Renal cortex interstitium (tissue), 11 donors: Measurements from ENCODE around the gene SBF2. TPM values are rescaled to one million over a fixed set of nuclear protein-coding genes. Genes with fewer than 3 reads are reported as not detected.
"Not testable (repeated sequence)": the region's sequence is repeated elsewhere in the genome, so short reads cannot be mapped to it uniquely, and the experiment has no call there.

Source experiments
- DNase-seq, 11 donors: peaks; one replicate each; pipeline ENCODE4 v3.0.0-alpha.2; 2013; ENCODE audit warnings: low read depth in 9 of 11, low spot score in 4 of 11; ENCODE audit errors: extremely low read depth in 1 of 11
- polyA plus RNA-seq, 3 donors: library from polyadenylated mRNA; unstranded; fragments of 120-200 nt; gene quantifications; one replicate each; pipeline ENCODE4 v1.2.1, GENCODE V29; 2013; ENCODE audit not compliant: insufficient read length in 3 of 3

The SBF2 gene
- polyA plus RNA-seq, 3 donors: 47.0 to 58.3 (median 52.3) TPM

DNA sequence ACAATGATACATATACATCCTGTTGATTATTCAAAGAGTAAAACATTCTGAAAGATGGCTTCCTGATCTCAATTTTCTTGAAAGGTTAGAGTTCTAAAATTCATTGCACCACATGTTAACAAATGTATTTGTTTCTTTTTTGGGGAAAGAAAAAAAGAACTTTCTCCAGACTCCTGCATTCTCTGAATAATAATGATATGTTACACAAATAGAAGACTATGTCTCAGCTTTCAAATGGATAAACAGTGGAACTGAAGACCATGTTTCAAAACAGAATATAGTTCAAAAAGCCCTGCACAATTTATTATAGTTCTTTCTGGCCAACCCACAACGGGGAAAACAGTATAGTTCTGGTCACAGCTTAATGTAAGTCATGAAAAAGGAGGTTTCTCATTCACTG lies 277.0 kb downstream of the SBF2 start:
- no peak for DNase-seq

DNA sequence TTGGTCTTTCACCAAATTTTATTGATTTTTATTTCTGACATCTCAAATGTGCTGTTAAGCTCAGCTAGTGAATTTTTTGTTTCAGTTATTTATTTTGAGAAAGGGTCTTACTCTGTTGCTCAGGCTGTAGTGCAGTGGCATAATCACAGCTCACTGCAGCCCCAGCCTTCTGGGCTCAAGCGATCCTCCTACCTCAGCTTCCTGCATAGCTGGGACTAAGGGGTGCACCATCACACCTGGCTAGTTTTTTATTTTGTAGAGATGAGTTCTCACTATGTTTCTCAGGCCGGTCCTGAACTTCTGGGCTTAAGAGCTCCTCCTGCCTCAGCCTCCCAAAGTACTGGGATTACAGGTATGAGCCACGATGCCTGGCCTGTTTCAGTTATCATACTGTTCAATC lies 282.0 kb downstream of the SBF2 start:
- no peak for DNase-seq

DNA sequence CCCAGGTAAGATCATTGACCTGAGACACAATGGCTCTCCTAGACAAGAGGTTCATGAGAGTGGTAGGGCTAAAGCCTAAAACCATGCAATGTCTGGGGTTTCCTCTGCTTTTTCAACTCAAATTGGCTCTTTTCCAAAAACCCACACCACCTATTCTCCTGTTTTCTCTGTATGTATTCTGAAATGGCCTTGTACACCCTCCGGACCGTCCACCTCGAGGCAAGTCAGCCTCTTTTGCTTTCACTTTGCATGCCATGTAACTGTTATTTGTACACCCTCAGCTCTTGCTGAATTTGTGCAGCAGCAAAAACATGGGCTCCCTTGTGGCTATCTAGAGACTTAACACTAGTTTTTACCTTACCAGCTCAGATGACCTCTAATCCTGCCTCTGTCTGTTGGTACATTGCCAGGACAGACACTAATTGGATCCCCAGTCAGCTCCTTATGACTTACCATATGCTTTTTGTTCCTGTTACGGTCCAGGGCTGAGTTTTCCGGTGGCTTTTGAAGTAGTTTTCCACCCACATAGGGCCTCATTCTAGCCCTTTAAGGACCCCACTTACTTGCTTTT lies 288.0 kb downstream of the SBF2 start:
- no peak for DNase-seq

DNA sequence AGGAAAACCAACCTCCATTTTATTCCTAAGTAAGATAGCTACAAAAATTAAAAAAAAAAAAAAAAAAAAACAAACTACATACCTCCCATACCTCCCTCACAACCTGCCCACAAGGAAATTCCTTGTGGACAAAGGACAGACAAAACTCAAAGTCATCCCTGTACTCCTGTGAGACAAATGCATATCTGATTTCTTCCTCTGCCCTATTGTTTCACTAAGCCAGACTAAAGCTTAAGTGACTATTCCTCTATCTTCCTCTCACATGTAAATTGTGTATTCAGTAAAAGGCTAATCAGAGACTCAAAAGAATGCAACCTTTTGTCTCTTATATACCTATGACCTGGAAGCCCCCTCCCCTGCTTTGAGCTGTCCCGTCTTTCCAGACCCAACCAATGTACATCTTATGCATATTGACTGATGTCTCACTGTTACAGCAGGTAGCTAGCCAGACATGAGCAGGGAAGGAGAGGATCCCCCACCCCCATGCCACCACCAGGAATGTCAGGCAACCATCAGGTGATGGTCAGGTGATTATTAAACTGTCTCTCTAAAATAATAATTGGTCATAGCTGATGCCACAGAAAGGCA lies 289.4 kb downstream of the SBF2 start:
- no peak for DNase-seq

DNA sequence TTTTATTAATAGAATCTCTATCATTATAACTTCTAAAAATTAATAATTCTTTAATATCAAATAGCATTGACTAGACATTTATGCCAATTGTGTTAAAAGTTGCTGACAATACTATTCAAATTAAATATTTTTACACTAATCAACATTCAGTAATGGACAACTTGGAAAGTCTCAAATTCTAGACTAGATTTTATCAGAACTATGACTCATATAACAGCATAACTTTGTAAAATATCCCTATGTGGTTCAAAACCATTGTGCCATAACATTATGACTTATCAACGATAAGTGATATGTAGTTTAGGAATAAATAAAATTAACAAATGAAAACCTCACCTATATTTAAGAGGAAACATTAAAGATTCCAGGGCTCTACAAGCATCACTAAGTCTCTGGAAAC lies 291.8 kb downstream of the SBF2 start:
- DNase-seq: no peak

DNA sequence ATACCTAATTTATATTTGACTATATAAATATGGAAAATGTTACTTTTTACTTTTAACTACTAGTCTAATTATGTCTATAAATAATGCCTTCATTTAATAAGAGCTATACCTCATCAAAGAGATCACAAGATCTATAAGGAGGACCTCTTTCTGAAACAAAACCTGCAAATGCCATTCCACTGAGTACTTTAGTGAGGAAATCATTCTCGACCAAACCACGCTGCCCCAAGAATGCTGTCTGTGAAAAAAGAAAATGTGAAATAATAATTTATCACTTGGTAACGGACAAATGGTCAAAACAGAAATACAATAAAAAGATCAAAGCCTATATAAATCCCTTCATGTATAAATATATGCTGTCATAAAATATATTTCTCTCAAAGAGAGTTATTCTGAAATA lies 301.7 kb downstream of the SBF2 start:
- no peak for DNase-seq

DNA sequence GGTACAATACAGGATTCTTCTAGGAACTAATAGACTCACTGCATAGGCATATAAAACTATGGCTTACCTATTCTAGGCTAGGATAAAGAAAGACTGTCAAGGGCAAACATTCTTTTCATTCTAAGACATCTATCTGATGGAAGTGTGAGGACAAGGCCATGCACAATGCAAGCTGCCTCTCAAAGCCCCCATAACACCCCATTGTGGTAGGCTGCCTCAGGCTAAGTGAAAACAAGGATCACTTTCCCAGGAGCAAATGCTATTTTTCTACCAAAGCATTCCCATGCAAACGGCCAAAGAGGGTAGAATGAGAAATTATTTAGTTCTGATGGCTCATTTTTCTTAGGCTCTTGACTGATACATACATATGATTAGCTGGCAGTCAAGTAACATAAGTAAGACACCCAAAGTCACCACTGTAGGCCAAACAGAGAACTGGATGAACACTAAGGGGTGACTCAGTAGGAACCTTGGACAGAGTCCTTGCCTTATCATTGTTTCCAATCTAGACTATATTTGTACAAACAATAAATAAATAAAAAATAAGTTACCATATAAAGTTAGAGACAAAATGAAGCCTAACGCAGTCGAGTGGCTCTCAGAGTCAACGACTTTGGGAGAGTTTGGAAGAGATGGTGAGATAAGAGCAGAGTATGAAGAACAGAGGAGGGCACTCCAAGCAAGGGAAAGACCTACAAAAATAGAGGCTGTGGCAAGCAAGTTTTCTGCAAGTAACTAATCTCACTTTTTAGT lies 303.6 kb downstream of the SBF2 start:
- DNase-seq: no peak

DNA sequence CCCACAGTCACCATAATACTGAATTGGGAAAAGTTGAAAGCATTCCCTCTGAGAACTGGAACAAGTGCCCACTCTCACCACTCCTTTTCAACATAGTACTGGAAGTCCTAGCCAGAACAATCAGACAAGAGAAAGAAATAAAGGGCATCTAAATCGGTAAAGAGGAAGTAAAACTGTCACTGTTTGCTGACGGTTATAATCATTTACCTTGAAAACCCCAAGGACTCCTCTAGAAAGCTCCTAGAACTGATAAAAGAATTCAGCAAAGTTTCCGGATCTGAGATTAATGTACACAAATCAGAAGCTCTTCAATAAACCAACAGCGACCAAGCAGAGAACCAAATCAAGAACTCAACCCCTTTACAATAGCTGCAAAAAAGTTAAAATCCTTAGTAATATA lies 306.7 kb downstream of the SBF2 start:
- DNase-seq: not testable (repeated sequence)

DNA sequence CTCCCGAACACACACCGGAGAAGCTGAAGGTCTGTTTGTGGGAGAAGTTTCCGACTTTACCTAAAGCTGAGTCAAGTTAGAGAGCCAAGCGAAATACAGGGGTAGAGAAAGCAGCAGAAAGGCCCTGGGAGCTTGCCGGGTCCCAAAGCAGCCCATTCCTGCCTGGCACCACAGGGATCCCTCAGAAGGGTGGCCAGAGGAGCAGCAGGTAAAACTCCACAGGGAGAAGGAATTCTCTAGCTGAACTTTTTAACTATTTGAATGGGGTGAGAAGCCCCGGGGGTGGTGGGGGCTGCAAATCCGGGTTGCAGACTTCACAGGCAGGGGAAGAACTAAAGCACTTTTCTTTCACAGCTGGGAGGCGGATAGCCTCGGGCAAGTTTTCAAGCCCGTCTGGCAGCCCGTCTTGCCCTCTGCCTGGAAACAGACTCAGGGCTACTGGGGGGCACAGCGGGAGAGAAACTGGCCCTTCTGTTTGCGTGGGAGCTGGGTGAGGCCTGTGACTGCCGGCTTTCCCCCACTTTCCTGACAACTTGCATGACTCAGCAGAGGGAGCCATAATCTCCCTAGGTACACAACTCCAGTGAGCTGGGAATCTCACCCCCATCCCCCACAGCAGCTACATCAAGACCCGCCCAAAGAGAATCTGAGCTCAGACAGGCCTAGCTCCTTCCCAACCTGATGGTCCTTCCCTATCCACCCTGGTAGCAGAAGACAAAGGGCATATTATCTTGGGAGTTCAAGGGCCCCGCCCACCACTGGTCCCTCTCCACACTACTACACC lies 311.0 kb downstream of the SBF2 start:
- DNase-seq: no peak

DNA sequence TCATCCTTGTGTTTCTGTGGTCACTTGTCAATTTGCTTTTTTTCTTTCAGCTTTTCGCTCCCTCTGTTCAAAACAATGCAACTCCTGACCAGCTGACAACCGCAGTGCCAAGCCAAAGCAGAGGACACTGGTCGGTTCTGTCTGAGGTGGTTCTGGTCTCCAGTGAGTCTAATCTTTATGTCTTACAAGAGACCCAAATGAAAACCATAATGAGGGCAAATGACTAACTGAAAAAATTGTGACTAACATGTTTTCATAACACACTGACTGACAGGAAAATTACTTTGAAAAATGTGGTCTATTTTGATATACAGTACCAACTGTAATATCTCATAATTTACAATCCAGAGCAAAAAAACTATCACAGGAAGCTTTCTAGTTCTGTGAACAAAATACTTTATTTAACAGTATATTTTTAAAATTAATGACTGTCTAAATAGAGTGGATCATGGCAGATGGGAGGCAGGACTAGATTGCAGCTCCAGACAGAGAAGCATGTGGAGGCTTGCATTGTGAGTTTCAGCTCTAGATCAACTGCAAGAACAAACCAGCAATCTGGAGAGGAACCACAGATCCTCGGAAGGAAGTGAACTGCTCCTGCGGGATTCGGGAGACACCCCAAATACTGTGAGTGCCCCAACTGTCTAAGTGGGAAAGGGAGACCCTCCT lies 311.8 kb downstream of the SBF2 start:
- DNase-seq: no peak

DNA sequence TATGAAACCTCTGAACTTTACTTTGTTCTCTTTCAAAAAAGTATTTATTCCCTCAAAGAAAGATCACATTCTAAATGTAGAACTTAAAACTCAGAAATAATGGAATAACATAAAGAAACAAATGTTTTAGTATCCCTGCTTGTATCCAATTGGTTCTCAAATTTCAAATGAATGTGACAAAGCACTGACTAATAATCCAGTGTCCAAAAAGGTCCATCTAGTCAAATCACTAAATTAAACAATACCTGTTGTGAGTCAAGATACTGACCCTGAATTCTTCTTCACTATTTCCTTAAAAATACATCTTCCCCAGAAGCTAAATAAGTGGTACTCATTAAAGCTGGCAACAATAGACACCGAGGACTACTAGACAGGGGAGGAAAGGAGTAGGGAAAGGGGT lies 313.1 kb downstream of the SBF2 start:
- DNase-seq: no peak

DNA sequence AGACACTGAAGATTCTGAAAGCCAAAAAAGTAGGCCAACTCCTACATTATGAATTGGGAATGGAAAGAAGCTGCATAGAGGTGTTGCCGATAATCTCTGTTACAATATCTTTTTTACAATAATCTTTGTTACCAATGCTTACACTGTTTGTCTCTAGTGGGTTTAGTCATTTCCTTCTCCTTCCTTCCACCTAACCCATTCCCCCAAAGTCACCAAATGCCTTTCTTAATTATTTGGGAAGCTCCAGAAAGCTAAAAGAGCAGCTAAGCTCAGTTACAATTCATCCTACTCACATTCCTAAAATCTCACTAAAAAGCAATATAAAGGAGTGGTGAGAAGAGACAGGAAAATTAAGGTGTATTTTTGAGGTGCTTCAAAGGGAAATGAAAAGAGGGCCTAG lies 316.5 kb downstream of the SBF2 start:
- DNase-seq: no peak

DNA sequence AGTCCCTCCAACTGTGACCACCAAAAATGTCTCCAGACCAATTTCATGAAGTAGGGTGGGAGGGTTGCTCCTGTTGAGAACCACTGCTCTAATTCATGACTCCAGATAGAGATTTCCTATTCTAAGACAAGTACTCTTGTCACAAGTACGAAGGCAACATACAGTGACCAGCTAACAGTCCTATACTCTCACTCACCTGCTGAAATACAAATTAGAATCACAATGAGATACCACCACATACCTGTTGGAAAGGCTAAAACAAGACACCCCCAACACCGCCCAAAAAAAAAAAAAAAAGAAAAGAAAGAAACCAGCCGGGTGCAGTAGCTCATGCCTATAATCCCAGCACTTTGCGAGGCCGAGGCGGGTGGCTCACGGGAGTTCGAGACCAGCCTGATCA lies 319.6 kb downstream of the SBF2 start:
- DNase-seq: no peak

DNA sequence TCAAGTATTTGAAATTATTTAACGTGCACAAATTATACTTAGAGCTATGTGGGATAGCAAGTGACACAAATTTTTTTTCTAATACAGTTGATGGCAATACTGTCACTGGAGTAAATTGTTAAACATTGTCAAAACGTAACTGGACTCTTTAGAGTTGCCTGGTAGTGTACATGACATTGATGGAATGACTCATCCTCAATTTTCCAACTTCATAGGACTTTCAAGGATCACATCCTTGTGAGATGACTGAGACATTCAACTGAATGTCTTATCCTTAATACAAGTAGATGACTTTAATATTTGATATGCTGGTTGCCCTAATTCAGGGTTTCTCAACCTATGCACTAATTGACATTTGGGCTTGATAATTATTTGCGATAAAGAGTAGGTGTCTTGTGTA lies 320.1 kb downstream of the SBF2 start:
- no peak for DNase-seq

DNA sequence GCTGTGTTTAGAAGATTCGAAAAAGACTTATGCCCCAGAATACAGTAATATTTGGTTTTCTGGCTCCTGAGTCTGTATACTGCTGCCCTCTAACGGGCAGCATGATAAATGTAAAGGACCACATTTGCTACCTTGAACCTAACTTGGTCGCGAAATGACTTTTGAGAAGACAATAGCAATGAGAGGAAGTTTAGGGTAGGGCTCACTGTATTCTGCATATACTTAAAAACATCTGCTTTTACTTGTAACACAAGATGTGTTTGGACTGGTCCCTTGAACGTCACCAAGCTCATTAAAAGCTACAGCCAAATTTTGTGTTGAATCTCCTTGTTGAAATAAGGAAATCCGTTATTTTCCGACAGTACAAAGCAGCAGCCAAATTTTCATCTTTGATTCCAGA lies 321.0 kb downstream of the SBF2 start:
- DNase-seq: peak; percentile 11 to 44 (median 26)

DNA sequence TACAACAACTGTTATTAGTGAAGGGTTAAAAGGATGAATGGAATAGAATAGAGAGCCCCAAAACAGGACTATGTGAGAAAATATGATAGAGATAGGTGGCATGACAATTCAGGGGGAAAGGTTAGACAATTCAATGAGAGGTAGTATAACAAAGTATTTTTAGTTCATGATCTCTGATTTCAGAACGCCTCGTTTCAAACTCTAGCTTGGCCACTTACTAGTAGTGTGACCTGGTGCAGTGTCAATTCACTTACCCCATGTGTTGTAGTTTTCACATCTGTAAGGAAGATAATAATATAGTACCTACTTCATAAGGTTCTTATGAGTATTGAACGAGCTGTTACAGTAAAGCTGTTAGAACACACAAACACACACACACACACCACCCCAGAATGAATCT lies 322.1 kb downstream of the SBF2 start:
- no peak for DNase-seq

DNA sequence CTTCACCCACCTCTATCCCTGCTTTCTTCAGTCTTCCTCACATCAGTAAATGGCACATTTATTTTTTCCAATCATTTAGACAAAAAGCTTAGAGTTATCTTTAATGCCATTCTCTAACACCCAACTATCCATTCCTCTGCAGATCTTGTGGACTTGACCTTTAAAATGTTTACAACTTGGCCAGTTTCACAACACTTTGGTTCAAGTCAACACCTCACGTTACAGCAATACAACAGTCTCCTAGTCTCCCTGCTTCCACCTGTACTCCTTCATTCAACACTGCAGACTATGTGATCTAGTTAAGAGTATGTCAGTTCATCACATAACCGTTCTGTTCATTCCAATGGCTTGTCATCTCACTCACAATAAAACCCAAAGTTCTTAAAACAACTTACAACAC lies 325.0 kb downstream of the SBF2 start:
- DNase-seq: no peak

DNA sequence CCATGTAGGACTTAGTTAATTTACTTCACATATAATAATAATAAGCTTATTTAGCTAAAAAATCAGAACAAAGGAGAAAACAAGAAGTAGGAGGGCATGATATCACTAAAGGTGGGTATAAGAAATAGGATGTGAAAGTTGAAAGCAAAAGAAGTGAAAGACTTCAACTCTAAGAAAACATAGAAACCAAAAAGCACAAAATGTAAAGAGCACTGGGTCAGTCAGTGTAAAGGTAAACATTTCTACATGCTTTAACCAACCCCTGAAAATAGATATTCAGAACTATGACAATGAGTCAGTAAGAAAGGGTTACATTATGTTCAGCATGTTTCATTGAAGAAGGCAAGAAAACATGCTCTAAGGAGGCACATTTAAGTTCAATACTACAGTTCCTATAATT lies 331.3 kb downstream of the SBF2 start:
- DNase-seq: no peak

DNA sequence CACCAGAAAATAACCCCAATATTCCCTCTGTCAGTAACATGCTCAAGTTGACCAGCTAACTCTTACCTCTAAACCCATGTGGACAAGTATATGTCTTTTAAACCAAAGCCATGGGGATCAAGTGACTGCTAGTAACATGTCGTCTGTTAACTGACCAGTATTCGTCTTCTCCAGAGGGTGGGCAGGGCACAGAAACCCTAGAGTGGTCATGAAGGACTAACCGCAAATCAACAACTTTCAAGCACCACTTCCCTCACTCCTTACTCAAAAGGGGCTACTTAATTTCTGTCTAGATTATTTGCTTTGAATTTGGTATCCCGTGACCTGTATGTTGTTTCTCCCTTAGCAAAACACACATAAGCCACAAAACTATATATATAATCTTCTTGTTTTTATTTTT lies 336.9 kb downstream of the SBF2 start:
- no peak for DNase-seq

DNA sequence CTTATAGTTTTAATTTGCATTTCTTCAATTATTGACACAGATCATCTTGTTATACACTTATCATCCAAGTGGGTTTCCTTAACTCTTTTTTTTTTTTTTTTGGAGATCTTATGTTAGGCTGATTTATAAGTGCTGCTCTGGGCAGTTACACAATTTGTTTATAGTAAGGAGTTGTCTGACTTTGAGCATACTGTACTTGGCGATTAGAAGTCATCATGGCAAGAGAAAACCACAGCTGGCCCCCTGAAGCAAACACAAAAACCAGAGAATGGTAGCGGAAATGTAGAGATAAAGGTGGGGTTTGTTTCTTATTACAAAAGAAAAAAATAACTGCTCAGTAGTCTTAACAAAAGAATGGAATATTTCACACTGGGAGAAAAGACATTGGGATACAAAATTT lies 337.5 kb downstream of the SBF2 start:
- DNase-seq: no peak
